HuH-7.5 (cell line): ENCODE measurements around the gene PRKX.
"Not testable (repeated sequence)": the region's sequence is repeated elsewhere in the genome, so short reads cannot be mapped to it uniquely, and the experiment has no call there.

Experiments used
- DNase-seq: peaks from one replicate; pipeline ENCODE4 v3.0.0; 2011; ENCODE audit warnings: low spot score

PRKX gene

GRCh38 chrX:3653111-3653510 lies 60.3 kb downstream of the PRKX start:
- DNase-seq: no peak

GRCh38 chrX:3651277-3651676 lies 62.2 kb downstream of the PRKX start:
- no peak for DNase-seq

- no peak for DNase-seq
Measured at GRCh38 chrX:3648084-3648483, 65.4 kb downstream of the PRKX start.

- not testable (repeated sequence) for DNase-seq
Measured at GRCh38 chrX:3639858-3640631, 73.4 kb downstream of the PRKX start.

GRCh38 chrX:3639236-3639635 lies 74.2 kb downstream of the PRKX start:
- DNase-seq: no peak

GRCh38 chrX:3638280-3638873 lies 75.1 kb downstream of the PRKX start:
- peak; percentile 25 for DNase-seq

GRCh38 chrX:3636803-3637202 lies 76.6 kb downstream of the PRKX start:
- DNase-seq: no peak

GRCh38 chrX:3631196-3631595 lies 82.3 kb downstream of the PRKX start:
- no peak for DNase-seq

GRCh38 chrX:3627594-3627993 lies 85.9 kb downstream of the PRKX start:
- no peak for DNase-seq

GRCh38 chrX:3621414-3621813 lies 92.0 kb downstream of the PRKX start:
- no peak for DNase-seq

- DNase-seq: not testable (repeated sequence)
Measured at GRCh38 chrX:3611744-3612143, 101.7 kb downstream of the PRKX start.

GRCh38 chrX:3609810-3610209 lies 103.6 kb downstream of the PRKX start:
- no peak for DNase-seq

- DNase-seq: no peak
Measured at GRCh38 chrX:3603026-3603661, 110.3 kb downstream of the PRKX start.

- no peak for DNase-seq
Measured at GRCh38 chrX:3599802-3600430, 113.5 kb downstream of the PRKX start.

GRCh38 chrX:3598709-3599108 lies 114.7 kb downstream of the PRKX start:
- DNase-seq: no peak

GRCh38 chrX:3598046-3598605 lies 115.3 kb downstream of the PRKX start:
- no peak for DNase-seq

GRCh38 chrX:3592184-3592583 lies 121.3 kb downstream of the PRKX start:
- no peak for DNase-seq

GRCh38 chrX:3589474-3589873 lies 124.0 kb downstream of the PRKX start:
- DNase-seq: no peak

- no peak for DNase-seq
Measured at GRCh38 chrX:3585719-3586118, 127.7 kb downstream of the PRKX start.

- no peak for DNase-seq
Measured at GRCh38 chrX:3584415-3584996, 128.9 kb downstream of the PRKX start.

- DNase-seq: no peak
Measured at GRCh38 chrX:3582451-3582850, 131.0 kb downstream of the PRKX start.

GRCh38 chrX:3581609-3582108 lies 131.8 kb downstream of the PRKX start:
- no peak for DNase-seq
